ENCODE data around the gene ATG12.
"Not testable (repeated sequence)": the region's sequence is repeated elsewhere in the genome, so short reads cannot be mapped to it uniquely, and the experiment has no call there.

Gene ATG12

GRCh38 chr5:115842089-115842935 lies 947 bp upstream of the ATG12 start:
- DNase-seq (ENCODE audit: low read depth) = no peak

- no peak for DNase-seq (ENCODE audit: low read depth)
These were observed 492 bp downstream of the ATG12 start for GRCh38 chr5:115840873-115841272.

- DNase-seq (ENCODE audit: low read depth) = no peak
These were observed 2.4 kb downstream of the ATG12 start for GRCh38 chr5:115838885-115839518.

- no peak for DNase-seq (ENCODE audit: low read depth)
These were observed 5.9 kb downstream of the ATG12 start for GRCh38 chr5:115835481-115835880.

GRCh38 chr5:115831163-115831768 lies 10.1 kb downstream of the ATG12 start:
- no peak for DNase-seq (ENCODE audit: low read depth)

- DNase-seq (ENCODE audit: low read depth) = no peak
These were observed 11.5 kb downstream of the ATG12 start for GRCh38 chr5:115829913-115830312.

- DNase-seq (ENCODE audit: low read depth) = no peak
These were observed 15.4 kb downstream of the ATG12 start for GRCh38 chr5:115825948-115826347.

- DNase-seq (ENCODE audit: low read depth) = not testable (repeated sequence)
These were observed 16.4 kb downstream of the ATG12 start for GRCh38 chr5:115824983-115825382.

GRCh38 chr5:115820846-115821245 lies 20.5 kb downstream of the ATG12 start:
- DNase-seq (ENCODE audit: low read depth) = no peak

GRCh38 chr5:115818821-115819220 lies 22.5 kb downstream of the ATG12 start:
- DNase-seq (ENCODE audit: low read depth) = no peak

GRCh38 chr5:115817386-115817785 lies 24.0 kb downstream of the ATG12 start:
- DNase-seq (ENCODE audit: low read depth) = no peak

- DNase-seq (ENCODE audit: low read depth) = no peak
These were observed 24.9 kb downstream of the ATG12 start, which contains the start of gene CDO1 for GRCh38 chr5:115816226-115817081. Gene CDO1, minus strand, starts transcription at chr5:115816659. Its CDS starts 262 bp downstream, at chr5:115816397.

GRCh38 chr5:115815693-115816225 lies 25.6 kb downstream of the ATG12 start:
- DNase-seq (ENCODE audit: low read depth) = no peak

GRCh38 chr5:115815006-115815692 lies 26.2 kb downstream of the ATG12 start:
- no peak for DNase-seq (ENCODE audit: low read depth)

- DNase-seq (ENCODE audit: low read depth) = no peak
These were observed 27.6 kb downstream of the ATG12 start for GRCh38 chr5:115813719-115814118.

GRCh38 chr5:115812372-115812771 lies 29.0 kb downstream of the ATG12 start:
- no peak for DNase-seq (ENCODE audit: low read depth)

GRCh38 chr5:115811406-115811805 lies 30.0 kb downstream of the ATG12 start:
- no peak for DNase-seq (ENCODE audit: low read depth)

GRCh38 chr5:115810761-115811160 lies 30.6 kb downstream of the ATG12 start:
- no peak for DNase-seq (ENCODE audit: low read depth)

- DNase-seq (ENCODE audit: low read depth) = no peak
These were observed 31.4 kb downstream of the ATG12 start for GRCh38 chr5:115809946-115810345.

GRCh38 chr5:115808066-115808465 lies 33.3 kb downstream of the ATG12 start:
- DNase-seq (ENCODE audit: low read depth) = not testable (repeated sequence)

- no peak for DNase-seq (ENCODE audit: low read depth)
These were observed 33.7 kb downstream of the ATG12 start for GRCh38 chr5:115807654-115808052.
